Lung (tissue), 12 donors: ENCODE measurements around the gene MCAT. TPM values are rescaled to one million over a fixed set of nuclear protein-coding genes. Genes with fewer than 3 reads are reported as not detected.

Experiments used
- ATAC-seq: fragments of 200-7000 bp; cut with Tn5 transposase; one replicate; pipeline ENCODE4 v1.9.1; 2020; ENCODE audit warnings: moderate number of reproducible peaks; ENCODE audit not compliant: insufficient read depth, low FRiP score
- DNase-seq, 3 donors: peaks; one replicate each; pipeline ENCODE4 v3.0.0-alpha.2; 2013 to 2017
- H3K27ac ChIP-seq, 2 donors: one replicate each; pipeline ENCODE4 v1.5.1; 2013; ENCODE audit warnings: mild to moderate bottlenecking in 2 of 2, moderate library complexity in 2 of 2, control low read depth in 1 of 2, inconsistent platforms in 1 of 2, low read depth in 1 of 2, low read length in 1 of 2
- H3K27me3 ChIP-seq, 3 donors: one replicate each; pipeline ENCODE4 v1.5.1; 2013; ENCODE audit warnings: low read length in 2 of 3; ENCODE audit not compliant: control insufficient read depth in 3 of 3, insufficient read depth in 3 of 3
- H3K36me3 ChIP-seq, 4 donors: one replicate each; pipeline ENCODE4 v1.5.1; 2013; ENCODE audit warnings: low read length in 4 of 4, mild to moderate bottlenecking in 1 of 4, moderate library complexity in 1 of 4; ENCODE audit not compliant: control insufficient read depth in 4 of 4, insufficient read depth in 4 of 4
- H3K4me1 ChIP-seq, 5 donors: one replicate each; pipeline ENCODE4 v1.5.1; 2013; ENCODE audit warnings: low read length in 5 of 5, mild to moderate bottlenecking in 2 of 5, moderate library complexity in 1 of 5; ENCODE audit not compliant: control insufficient read depth in 5 of 5, insufficient read depth in 5 of 5
- H3K4me3 ChIP-seq: one replicate; pipeline ENCODE4 v1.5.1; 2013; ENCODE audit warnings: mild to moderate bottlenecking, control low read depth, moderate library complexity
- H3K9ac ChIP-seq, 2 donors: one replicate each; pipeline ENCODE4 v1.5.1; 2013; ENCODE audit warnings: low read length in 2 of 2, control low read depth in 1 of 2; ENCODE audit not compliant: insufficient read depth in 1 of 2
- H3K9me3 ChIP-seq, 4 donors: one replicate each; pipeline ENCODE4 v1.5.1; 2013; ENCODE audit warnings: low read length in 3 of 4, mild to moderate bottlenecking in 1 of 4, moderate library complexity in 1 of 4; ENCODE audit not compliant: control insufficient read depth in 4 of 4, insufficient read depth in 3 of 4
- WGBS, 2 donors: extraction: QIAGEN DNeasy Blood & Tissue Kit; methylation state at CpG; one replicate each; pipeline ENCODE4 v1.1.7; 2013; 5-methylcytosine and 5-hydroxymethylcytosine counted together
- polyA plus RNA-seq, 2 donors: library from polyadenylated mRNA; stranded (reverse); fragments of 200-250 nt; gene quantifications; one replicate each; pipeline ENCODE4 v1.2.1, GENCODE V29; 2013
- total RNA-seq, 2 donors: library from RNA; depleted of rRNA in 1 of 2; stranded (reverse); fragments of >200 nt in 1 of 2; gene quantifications; one replicate each; pipeline ENCODE4 v1.2.1, GENCODE V29; 2014 to 2021
- TF ChIP-seq, protein P1 (sequence below): IDR thresholded peaks from 2 replicates; pipeline ENCODE4 v1.5.1; 2012; ENCODE audit warnings: mild to moderate bottlenecking; ENCODE audit errors: control extremely low read depth, extremely low read depth
- donor health status: control.
- donor health status: control.
- donor health status: Bipolar disorder and iron deficiency.
- donor health status: healthy.
- donor health status: DM: yes; HTN: yes; CAD: no.

Gene MCAT
- total and polyA plus RNA-seq, 4 donors: 15.6 to 23.9 (median 21.0) TPM

DNA sequence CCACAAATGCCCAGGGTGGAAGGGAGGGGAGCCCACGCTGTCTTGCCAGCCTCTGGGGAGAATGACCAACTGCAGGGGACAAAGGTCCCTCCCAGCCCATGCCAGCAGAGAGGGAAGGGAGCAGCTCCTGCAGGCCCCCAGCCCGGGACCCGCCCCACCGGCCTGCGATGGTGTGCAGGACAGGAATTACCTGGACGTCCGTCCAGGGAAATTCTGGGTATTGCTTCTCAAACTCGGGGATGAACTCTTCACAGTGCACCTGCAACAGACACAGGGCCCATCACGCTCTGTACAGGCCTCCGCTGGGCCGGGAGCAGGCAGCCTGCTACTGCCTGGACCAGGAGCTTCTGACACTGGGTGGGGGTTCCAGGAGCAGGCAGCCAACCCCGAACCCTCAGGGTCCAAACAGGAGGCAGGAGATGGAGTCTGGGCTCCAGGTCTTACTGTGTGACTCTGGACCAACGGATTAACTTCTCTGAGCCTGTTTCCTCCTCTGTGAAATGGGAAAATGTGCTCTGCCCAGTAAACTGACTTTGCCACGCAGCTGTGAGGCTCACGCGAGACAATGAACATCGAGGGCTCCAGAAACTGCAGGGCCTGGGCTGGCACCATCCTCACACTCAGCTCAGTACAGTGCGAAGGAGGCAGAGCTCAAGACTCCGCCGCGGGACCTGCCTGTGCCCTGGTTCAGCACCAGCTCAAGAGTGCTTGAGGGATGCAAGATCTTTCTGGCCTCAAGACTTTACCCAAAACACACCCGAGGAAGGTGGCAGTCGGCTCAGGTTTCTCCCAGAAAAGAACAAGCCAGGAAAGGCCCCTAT is 26.3 kb upstream of the MCAT start:
- no peaks in the 10 kb centered on the region for H3K27me3 ChIP-seq
- peaks cover 0 to 62% (median 17%) of the 10 kb centered on the region in 4 donors for H3K36me3 ChIP-seq
- H3K9me3 ChIP-seq: peaks cover 0 to 2% (median 0%) of the 10 kb centered on the region in 4 donors
- DNase-seq: no peak
- WGBS, 2 donors: 94 to 96% methylated on average over 23 of the region's 23 CpGs
- TF ChIP-seq, protein P1, sequence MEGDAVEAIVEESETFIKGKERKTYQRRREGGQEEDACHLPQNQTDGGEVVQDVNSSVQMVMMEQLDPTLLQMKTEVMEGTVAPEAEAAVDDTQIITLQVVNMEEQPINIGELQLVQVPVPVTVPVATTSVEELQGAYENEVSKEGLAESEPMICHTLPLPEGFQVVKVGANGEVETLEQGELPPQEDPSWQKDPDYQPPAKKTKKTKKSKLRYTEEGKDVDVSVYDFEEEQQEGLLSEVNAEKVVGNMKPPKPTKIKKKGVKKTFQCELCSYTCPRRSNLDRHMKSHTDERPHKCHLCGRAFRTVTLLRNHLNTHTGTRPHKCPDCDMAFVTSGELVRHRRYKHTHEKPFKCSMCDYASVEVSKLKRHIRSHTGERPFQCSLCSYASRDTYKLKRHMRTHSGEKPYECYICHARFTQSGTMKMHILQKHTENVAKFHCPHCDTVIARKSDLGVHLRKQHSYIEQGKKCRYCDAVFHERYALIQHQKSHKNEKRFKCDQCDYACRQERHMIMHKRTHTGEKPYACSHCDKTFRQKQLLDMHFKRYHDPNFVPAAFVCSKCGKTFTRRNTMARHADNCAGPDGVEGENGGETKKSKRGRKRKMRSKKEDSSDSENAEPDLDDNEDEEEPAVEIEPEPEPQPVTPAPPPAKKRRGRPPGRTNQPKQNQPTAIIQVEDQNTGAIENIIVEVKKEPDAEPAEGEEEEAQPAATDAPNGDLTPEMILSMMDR: no peak
- no peak overlapping the region for H3K9ac ChIP-seq
- peaks cover 0 to 3% (median 0%) of the 10 kb centered on the region in 5 donors for H3K4me1 ChIP-seq
- H3K4me3 ChIP-seq: no peak overlapping the region
- H3K27ac ChIP-seq: no peak overlapping the region
- ATAC-seq: no peak

DNA sequence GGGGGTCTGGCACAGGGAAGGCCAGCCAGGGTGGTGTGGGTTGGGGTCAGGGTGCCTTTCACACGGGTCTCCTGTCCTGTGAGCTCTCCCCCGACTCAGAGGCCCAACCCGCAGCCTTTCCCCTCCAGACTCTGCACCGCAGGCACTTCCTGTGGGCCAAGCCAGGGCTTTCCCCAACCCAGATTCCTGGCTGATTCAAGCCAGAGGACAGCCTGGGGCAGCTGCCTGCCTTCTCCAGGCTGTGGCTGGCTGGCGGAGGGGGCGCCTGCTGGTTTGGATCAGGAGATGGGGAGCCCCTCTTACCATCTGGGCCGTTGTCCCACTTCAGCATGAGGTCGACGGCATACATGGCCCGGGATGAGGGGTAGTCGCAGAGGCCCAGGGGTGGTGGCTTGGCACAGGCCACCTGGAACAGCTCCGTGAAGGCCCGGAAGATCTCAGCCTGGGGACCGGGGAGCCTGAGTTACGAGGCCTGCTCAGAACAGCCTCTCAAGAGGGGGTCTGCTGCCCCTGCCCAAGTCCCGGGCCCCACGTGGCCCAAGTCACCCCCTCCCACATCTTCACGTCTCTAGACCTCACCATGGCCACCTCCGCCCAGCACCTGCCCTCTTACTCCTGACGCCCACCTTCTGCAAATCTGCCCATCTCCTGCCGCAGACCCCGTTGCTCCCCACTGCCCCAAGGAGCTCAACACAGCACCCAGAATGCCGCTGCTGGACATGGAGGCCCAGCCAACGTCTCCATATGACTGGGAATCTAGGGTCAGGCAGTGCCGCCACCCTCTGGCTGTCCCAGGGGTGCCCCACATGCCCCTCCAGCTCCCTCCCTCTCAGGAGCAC is 25.5 kb upstream of the MCAT start:
- peaks cover 0 to 54% (median 15%) of the 10 kb centered on the region in 4 donors for H3K36me3 ChIP-seq
- no peak for DNase-seq

DNA sequence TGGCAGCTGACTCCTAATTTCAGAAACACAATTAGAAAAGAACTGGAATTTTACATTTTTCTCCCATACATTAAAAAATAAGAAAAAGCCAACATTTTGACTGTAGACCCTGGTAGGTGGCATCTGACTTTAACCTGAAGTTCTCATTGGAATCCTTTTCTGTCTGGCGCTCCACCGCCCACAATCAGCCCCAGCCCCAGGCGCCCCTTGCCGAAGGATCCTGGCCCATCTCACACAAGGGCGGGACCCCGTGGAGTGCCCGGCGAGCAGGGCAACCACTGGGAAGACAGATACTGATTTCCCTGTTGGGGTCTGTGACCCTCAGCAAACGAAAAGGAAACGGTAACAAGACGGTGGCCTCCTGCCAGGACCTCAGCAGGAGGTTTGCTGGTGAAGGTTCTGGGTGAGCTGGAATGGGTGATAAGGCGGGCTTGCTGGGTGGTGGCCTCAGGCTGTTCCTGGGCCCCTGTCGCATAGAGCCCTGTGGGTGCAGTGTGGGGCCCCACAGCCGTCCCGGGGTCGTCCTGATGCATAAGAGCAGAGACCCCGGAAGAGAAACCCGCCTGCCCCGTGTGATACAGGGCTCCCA is 23.9 kb upstream of the MCAT start:
- Histone ChIP-seq H3K9ac (no peak overlapping the region), H3K4me1 (peaks cover 0 to 13% (median 4%) of the 10 kb centered on the region in 5 donors), H3K27me3 (no peaks in the 10 kb centered on the region), H3K27ac (no peak overlapping the region), H3K36me3 (peaks cover 0 to 56% (median 11%) of the 10 kb centered on the region in 4 donors), H3K9me3 (peaks cover 0 to 2% (median 0%) of the 10 kb centered on the region in 4 donors), H3K4me3 (no peak overlapping the region)
- DNase-seq (no peak), ATAC-seq (no peak)
- TF ChIP-seq, protein P1: no peak
- 94 to 96% methylated on average over 19 of the region's 19 CpGs for WGBS, 2 donors

More for the DNA sequence above, 25.5 kb upstream of the MCAT start:
- TF ChIP-seq, protein P1: no peak
- Histone ChIP-seq H3K27me3 (no peaks in the 10 kb centered on the region), H3K9ac (no peak overlapping the region), H3K4me3 (no peak overlapping the region), H3K4me1 (peaks cover 0 to 9% (median 4%) of the 10 kb centered on the region in 5 donors), H3K9me3 (peaks cover 0 to 2% (median 0%) of the 10 kb centered on the region in 4 donors), H3K27ac (no peak overlapping the region)
- 79 to 88% methylated on average over 23 to 25 of the region's 25 CpGs for WGBS, 2 donors
- ATAC-seq: no peak
